Colon (tissue), 2 donors: ENCODE results near the gene ASB18.
"Not testable (repeated sequence)": the region's sequence is repeated elsewhere in the genome, so short reads cannot be mapped to it uniquely, and the experiment has no call there.

Experiments used
- FAIRE-seq: peaks from 2 replicates; lab custom pipeline; 2012; peaks lifted over from hg19 to GRCh38; lab: Jason Lieb, UNC
- donor health status: control.
- donor health status: control.

The ASB18 gene

GRCh38 chr2:236286873-236287545, 22.8 kb upstream of the ASB18 start:
- no peak for FAIRE-seq

- no peak for FAIRE-seq
These were observed 20.0 kb upstream of the ASB18 start for GRCh38 chr2:236284208-236284607.

- FAIRE-seq = no peak
These were observed 18.2 kb upstream of the ASB18 start for GRCh38 chr2:236282406-236282805.

GRCh38 chr2:236281423-236281822, 17.2 kb upstream of the ASB18 start:
- no peak for FAIRE-seq

GRCh38 chr2:236273126-236273525, 8.9 kb upstream of the ASB18 start:
- FAIRE-seq = no peak

GRCh38 chr2:236271851-236272250, 7.6 kb upstream of the ASB18 start:
- FAIRE-seq = no peak

- not testable (repeated sequence) for FAIRE-seq
These were observed 5.7 kb upstream of the ASB18 start for GRCh38 chr2:236269876-236270275.

GRCh38 chr2:236265675-236266074, 1.5 kb upstream of the ASB18 start:
- FAIRE-seq = no peak

GRCh38 chr2:236262238-236262637, 2.0 kb downstream of the ASB18 start:
- FAIRE-seq = no peak

- no peak for FAIRE-seq
These were observed 2.8 kb downstream of the ASB18 start for GRCh38 chr2:236261452-236261851.

- no peak for FAIRE-seq
These were observed 4.8 kb downstream of the ASB18 start for GRCh38 chr2:236259371-236259770.

- no peak for FAIRE-seq
These were observed 6.6 kb downstream of the ASB18 start for GRCh38 chr2:236257575-236257974.

GRCh38 chr2:236257136-236257535, 7.1 kb downstream of the ASB18 start:
- FAIRE-seq = no peak

- FAIRE-seq = no peak
These were observed 7.7 kb downstream of the ASB18 start for GRCh38 chr2:236256366-236256985.

- no peak for FAIRE-seq
These were observed 9.5 kb downstream of the ASB18 start for GRCh38 chr2:236254674-236255073.

- FAIRE-seq = no peak
These were observed 10.2 kb downstream of the ASB18 start for GRCh38 chr2:236254001-236254400.

GRCh38 chr2:236252602-236253001, 11.6 kb downstream of the ASB18 start:
- no peak for FAIRE-seq

GRCh38 chr2:236250909-236251579, 13.2 kb downstream of the ASB18 start:
- no peak for FAIRE-seq

- no peak for FAIRE-seq
These were observed 13.9 kb downstream of the ASB18 start for GRCh38 chr2:236250286-236250685.

- no peak for FAIRE-seq
These were observed 15.1 kb downstream of the ASB18 start for GRCh38 chr2:236249066-236249465.

- FAIRE-seq = no peak
These were observed 17.4 kb downstream of the ASB18 start for GRCh38 chr2:236246711-236247246.

- FAIRE-seq = no peak
These were observed 19.9 kb downstream of the ASB18 start for GRCh38 chr2:236244256-236244655.

- no peak for FAIRE-seq
These were observed 22.1 kb downstream of the ASB18 start for GRCh38 chr2:236242057-236242495.
